Measurements from ENCODE around the gene ADGRB3.

GRCh38 chr6:69018906-69019305, 383.8 kb downstream of the ADGRB3 start:
- TF ChIP-seq REST (IDR thresholded peaks at IDR 0.05; ENCODE audit: low read depth, low read length) (no peak), USF2 (IDR thresholded peaks at IDR 0.05; ENCODE audit: borderline replicate concordance, low read depth, low read length) (no peak), TCF12 (IDR thresholded peaks at IDR 0.05) (no peak), EZH2phosphoT487 (IDR thresholded peaks at IDR 0.05; ENCODE audit: borderline replicate concordance, low read depth) (no peak), CHD2 (IDR thresholded peaks at IDR 0.05; ENCODE audit: low read length, partially characterized antibody) (no peak), ZBTB33 (IDR thresholded peaks at IDR 0.05; ENCODE audit: borderline replicate concordance, low read depth) (no peak), CTCF (IDR thresholded peaks at IDR 0.05) (no peak), RAD21 (IDR thresholded peaks at IDR 0.05; ENCODE audit: low read length) (no peak), SMC3 (IDR thresholded peaks at IDR 0.05; ENCODE audit: low read depth, low read length) (no peak), EP300 (IDR thresholded peaks at IDR 0.05; ENCODE audit: borderline replicate concordance in 1 of 2, low read depth in 1 of 2, low read length in 1 of 2) (no peak), NRF1 (IDR thresholded peaks at IDR 0.05; ENCODE audit: low read depth, low read length) (no peak)
